Activated CD8-positive, alpha-beta memory T cell treated with anti-CD3 and anti-CD28 coated beads, Interleukin-2, amount 50 U/mL, for 1 hour (primary cell): ENCODE results near the gene WTIP.
"Not testable (repeated sequence)": the region's sequence is repeated elsewhere in the genome, so short reads cannot be mapped to it uniquely, and the experiment has no call there.

ENCODE experiments used
- DNase-seq: peaks from one replicate; pipeline ENCODE4 v3.0.0-alpha.2; 2020; ENCODE audit errors: extremely low read depth

The WTIP gene

DNA sequence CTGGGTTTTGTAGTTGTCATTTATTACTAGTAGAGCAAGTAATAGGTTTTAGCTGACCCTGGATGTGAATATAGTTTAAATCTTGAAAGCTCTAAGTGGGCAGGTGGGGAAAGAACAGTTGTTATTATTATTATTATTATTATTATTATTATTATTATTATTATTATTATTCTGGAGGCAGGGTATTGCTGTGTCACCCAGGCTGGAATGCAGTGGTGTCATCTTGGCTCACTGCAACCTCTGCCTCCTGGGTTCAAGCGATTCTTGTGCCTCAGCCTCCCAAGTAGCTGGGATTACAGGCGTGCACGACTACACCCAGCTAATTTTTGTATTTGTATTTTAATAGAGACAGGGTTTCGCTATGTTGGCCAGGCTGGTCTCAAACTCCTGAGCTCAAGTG lies 3.1 kb upstream of the WTIP start:
- not testable (repeated sequence) for DNase-seq

DNA sequence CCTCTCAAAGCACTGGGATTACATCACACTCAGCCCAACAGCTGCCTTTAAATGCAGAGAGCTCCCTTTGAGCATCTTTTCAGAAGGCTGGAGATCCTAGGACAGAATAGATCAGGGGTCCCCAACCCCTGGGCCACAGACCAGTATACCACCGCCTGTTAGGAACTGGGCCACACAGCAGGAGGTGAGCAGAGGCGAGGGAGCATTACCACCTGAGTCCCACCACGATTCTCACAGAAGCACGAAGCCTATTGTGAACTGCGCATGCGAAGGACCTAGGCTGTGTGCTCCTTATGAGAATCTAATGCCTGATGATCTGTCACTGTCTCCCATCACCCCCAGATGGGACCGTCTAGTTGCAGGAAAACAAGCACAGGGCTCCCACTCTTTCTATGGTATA lies 2.2 kb upstream of the WTIP start:
- no peak for DNase-seq

DNA sequence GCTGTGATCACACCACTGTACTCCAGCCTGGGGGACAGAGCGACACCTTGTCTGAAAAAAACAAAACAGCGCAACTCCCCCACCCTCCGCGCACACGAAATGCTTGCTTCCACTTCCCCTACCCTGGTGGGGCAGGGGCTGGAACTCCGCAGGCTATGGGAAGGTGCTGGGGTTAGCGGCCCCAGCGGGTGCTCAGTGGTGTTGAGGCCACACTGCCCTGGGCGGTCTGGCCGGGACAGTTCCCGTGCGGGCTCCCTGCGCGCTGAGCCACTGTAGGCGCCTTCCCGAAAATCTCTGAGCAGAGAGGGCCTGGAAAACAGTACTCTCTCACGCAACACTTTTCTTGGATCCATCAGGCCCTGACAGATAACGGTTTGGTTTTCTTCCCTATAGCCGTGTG lies 1.1 kb upstream of the WTIP start:
- DNase-seq: no peak

DNA sequence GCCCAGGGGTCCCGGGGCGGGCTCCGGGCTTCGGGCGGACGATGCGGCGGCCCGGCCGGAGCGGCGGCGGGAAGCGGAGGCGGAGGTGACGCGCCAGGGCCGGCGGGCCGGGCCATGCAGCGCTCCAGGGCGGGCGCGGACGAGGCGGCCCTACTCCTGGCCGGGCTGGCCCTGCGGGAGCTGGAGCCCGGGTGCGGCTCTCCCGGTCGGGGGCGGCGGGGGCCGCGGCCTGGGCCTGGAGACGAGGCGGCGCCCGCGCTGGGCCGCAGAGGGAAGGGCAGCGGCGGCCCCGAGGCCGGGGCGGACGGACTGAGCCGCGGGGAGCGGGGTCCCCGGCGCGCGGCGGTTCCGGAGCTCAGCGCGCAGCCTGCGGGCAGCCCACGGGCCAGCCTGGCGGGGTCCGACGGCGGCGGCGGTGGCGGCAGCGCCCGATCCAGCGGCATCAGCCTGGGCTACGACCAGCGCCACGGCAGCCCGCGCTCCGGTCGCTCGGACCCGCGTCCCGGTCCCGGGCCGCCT lies 362 bp downstream of the WTIP start:
- no peak for DNase-seq

DNA sequence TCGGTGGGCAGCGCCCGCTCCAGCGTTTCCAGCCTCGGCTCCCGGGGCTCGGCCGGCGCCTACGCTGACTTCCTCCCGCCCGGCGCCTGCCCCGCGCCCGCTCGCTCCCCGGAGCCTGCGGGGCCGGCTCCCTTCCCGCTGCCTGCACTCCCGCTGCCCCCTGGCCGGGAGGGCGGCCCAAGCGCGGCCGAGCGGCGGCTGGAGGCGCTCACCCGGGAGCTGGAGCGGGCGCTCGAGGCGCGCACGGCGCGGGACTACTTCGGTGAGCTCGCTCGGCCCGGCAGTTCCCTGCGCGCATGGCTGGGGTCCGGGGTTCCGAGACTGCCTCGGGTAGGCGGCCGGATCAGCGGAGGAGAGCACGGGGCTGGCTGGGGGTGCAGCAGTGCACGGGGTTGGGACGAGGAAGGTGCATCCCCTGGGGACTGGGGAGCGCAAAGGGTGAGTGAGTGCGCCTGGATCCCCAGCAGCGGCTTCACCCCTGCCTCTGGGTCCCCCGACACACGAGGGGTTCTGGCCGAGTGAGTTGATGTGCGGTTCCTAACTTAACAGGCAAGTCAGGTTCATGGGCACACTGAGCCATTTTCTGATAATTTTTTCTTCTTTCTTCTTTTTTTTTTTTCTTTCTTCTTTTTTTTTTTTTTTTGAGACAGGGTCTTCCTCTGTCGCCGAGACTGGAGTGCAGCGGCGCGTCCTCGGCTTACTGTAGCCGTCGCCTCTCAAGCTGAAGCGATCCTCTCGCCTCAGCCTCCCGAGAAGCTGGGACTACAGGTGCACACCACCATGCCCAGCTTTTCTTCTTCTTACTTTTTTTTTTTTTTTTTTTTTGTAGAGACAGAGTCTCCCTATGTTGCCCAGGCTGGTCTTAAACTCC lies 1.1 kb downstream of the WTIP start:
- DNase-seq: no peak

DNA sequence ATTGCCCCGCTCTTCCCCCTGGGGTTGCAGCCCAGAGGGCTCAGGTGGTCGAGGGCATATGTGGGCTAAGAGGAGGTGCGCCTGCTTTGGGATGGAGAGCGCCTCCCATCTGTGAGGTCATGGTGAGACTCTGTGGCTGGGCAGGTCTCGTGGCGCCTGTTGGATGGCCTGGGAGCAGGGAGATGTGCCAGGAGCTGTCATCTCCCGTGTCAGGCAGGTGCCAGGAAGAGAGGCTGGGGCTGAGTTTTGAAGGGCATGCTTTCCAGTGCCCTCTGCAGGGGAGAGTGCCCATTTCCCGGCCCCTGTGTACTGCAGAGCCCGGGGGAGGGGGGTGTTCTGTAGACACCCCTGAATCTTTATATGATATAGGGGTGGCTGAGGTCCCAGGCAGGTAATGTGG lies 2.8 kb downstream of the WTIP start:
- no peak for DNase-seq

DNA sequence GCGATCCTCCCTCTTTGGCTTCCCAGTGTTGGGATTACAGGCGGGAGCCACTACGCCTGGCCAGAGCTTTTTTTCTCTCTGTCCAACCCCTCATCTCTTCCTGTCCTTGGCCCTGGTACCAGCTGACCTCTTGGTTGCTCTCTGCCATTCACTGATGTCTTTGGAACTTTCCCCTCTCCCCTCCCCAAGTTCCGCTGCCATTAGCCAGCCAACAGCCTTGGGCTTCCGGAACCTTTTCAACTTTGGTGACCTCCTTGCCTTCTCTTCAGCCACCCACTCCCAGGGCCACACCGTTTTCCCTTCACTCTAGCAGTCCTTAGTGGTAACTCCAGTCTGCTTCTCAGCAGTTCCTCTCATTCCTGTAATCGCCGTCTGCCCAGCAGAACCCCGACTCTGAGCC lies 4.3 kb downstream of the WTIP start:
- no peak for DNase-seq

DNA sequence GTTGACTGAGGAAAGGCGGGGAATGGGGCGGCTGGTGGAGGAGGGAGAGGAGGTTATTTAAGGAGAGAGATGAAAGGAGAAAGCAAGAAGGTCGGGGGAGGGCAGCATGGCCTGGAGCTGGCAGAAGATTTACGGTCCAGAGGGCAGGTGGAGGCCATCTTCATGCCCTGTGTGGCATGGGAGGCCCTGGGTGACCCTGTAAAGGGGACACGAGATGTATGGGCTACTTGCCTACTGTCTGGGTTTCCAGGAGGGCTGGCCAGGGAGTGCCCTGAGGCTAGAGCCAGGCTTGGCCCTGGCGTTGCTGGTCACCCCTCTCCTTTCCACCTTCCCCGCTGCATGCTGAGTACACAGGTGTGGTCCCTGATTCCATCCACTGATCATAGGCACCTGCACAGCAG lies 6.1 kb downstream of the WTIP start:
- DNase-seq: no peak

DNA sequence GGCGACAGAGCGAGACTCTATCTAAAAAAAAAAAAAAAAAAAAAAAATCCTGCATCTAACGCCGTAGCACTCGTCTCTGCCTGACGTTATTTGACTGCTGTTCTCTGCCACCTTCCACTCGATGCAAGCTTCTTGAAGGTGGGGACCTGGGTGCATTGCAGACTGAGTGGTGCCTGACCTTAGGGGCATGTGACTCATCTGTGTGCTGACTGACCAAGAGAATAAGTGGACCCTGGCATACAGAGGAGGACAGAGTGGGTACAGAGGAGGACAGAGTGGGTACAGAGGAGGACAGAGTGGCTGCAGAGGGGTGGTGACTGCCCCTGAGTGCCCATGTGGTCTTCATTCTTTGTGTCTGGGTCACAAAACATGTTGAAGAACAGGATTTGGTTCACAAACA lies 7.6 kb downstream of the WTIP start:
- DNase-seq: no peak

DNA sequence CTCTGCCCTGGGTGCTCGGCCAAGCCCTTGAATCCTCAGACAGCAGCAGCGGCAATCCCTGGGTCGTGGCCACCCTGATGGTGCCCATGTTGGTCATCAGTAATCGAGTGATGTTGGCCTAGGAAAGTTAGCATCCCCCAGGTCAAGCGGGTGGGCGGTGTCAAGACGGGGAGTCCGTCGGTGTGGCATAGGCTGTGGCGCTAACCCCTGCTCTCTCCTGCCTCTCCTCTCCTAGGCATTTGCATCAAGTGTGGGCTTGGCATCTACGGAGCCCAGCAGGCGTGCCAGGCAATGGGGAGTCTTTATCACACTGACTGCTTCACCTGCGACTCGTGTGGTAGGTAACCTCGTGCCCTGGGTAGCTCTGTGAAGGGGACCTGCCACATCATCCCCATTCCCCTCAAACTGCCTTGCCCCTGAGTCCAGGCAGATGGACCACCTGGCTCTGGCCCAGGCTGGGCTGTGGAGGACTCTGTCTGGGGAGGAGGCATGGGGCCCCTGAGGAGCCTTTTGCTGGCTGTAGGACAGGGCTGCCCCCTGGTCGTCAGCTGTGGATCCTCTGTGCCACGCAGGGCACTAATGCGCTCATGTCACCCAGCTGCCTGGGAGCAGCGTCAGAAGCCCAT lies 8.7 kb downstream of the WTIP start:
- DNase-seq: no peak

DNA sequence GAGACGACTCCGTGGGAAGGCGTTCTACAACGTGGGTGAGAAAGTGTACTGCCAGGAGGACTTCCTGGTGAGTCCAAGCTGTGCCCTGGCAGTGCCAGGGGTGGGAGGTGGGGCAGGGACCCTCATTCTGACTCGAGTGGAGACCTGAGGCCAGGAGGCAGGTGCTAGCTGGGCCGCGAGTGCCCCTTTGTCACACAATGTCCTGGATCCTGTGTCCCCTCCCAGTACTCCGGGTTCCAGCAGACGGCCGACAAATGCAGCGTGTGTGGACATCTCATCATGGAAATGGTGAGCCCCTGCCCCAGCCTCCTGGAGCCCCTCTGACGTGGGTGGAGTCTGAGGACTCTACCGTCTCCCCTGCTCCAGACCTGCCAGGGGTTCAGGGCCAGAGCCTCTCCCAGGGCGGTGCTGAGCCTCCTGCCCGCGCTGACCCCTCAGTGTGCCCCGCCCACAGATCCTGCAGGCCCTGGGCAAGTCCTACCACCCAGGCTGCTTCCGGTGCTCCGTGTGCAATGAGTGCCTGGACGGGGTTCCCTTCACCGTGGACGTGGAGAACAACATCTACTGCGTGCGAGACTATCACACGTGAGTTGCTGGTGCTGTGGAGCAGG lies 11.6 kb downstream of the WTIP start:
- DNase-seq: no peak

DNA sequence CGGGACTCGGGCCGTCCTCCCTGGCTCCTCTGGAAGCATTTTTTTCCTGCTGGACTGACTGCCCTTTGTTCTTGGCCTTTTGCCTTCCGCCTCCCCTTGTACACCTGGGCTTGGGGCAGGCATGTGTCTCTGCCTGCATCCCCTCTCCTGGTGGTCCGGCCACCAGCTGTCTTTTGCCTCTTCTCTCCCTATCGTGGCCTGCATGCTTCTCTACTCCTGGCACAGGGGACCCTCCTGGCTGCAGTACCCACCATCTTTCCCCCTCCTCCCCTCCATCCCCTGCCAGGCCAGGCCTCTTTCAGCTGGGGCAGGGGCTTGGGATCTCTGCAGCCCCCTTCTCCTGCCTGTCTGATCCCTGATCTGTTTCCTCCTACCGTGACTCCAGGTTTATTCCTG lies 12.1 kb downstream of the WTIP start:
- no peak for DNase-seq

DNA sequence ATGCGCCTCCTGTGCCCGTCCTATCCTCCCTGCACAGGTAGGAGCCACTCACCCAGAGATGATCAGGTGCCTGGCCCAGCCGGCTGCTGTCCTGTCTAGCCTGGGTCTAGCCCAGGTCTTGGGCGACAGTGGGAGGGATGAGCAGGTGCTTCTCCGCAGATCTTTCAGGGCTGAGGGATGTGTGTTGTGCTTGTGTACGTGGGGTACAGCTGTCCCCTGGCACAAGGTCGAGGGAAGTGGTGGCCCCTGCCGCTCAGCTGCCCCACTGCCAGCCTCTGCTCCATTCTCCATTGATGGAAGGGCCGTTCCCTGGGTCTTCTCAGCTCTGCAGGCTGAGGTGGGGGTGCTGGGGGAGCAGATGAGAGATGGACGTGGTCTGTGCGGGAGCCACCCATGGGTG lies 13.0 kb downstream of the WTIP start:
- no peak for DNase-seq

DNA sequence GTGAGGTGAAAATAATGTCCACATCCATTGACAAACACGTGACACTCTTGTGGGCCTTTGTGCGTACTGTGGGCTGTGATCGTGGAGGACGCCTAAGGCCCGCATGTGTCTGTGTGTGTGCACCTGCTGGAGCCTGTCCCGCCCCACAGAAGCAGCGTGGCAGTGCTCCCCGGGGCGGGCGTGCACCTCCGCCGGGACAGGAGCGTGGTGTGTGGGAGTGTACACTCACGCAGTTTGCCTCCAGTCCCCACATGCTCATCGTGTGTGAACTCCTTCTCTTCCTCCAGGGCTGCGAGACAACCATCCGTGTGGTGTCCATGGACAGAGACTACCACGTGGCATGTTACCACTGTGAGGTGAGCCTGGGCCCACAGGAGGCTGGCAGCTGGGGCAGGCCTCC lies 13.9 kb downstream of the WTIP start:
- no peak for DNase-seq

DNA sequence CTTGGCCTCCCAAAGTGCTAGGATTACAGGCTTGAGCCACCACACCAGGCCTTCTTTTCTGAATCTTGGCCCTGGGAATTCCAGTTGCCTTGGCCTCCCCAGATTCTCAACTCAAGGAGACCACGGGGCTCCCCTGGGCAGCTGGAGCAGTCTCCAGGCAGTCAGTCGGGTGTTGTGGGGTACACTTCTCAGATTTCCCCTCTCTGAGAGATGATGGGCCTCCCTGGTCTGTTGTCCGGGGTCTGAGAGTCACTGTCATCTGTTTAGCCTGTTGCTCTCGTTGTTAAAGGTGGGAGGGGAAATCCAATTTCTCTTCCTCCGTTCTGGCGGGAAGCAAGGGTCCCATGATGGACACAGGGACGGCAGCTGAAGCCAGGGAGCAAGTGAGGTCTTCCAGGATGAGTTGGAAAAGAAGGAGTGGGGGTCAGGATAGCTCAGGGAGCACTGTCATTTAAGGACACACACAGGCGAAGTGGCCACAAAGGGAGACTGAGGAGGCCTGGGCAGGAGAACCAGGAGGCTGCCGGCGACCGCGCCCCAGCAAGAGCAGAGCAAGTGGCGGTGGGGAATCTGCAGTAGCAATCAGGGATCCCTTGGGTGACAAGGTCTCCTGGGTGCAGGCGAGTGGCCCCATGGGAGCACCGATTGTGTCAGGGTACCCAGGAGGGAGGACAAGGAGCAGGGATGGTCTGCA lies 15.7 kb downstream of the WTIP start:
- no peak for DNase-seq

DNA sequence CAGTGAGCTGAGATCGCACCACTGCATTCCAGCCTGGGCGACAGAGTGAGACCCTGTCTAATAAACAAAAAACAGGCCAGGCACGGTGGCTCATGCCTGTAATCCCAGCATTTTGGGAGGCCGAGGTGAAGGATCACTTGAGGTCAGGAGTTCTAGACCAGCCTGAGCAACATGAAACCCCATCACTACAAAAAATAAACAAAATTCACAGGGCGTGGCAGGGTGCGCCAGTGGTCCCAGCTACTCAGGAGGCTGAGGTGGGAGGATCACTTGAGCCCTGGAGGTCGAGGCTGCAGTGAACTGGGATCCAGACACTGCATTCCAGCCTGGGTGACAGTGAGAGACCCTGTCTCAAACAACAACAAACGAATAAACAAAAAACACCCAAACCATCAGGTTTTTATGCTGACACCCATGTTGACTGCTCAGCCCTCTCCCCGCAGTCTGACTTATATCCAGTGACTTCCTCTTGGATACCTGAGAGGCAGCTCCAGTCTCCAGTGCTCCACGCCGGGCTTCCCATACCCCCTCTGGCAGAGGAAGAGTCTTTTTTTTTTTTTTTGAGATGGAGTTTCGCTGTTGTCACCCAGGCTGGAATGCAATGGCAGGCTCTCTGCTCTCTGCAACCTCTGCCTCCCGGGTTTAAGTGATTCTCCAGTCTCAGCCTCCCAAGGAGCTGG lies 17.7 kb downstream of the WTIP start:
- DNase-seq: no peak

DNA sequence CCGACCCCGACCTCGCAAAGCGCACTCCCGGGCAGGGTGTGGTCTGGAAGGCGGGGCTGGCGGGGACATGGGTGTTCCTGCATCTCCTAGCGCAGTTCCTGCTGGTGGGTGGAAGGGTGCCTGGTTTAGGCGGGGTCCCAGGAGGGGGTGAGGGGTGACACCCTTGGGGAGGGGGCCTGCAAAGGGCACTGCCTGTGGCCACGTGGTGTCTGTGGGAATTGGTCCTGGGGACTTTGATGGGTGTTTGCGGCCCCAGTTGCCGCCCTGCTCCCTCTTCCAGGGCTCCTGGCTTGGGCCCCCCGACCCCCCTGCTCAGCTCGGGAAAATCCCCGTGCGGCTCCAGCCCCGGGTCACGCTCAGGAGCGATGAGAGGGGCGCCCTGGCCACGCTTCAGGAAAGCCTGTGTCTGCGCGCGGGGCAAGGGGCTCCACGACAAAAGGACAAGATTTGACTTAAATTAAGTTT lies 19.1 kb downstream of the WTIP start:
- DNase-seq: no peak

DNA sequence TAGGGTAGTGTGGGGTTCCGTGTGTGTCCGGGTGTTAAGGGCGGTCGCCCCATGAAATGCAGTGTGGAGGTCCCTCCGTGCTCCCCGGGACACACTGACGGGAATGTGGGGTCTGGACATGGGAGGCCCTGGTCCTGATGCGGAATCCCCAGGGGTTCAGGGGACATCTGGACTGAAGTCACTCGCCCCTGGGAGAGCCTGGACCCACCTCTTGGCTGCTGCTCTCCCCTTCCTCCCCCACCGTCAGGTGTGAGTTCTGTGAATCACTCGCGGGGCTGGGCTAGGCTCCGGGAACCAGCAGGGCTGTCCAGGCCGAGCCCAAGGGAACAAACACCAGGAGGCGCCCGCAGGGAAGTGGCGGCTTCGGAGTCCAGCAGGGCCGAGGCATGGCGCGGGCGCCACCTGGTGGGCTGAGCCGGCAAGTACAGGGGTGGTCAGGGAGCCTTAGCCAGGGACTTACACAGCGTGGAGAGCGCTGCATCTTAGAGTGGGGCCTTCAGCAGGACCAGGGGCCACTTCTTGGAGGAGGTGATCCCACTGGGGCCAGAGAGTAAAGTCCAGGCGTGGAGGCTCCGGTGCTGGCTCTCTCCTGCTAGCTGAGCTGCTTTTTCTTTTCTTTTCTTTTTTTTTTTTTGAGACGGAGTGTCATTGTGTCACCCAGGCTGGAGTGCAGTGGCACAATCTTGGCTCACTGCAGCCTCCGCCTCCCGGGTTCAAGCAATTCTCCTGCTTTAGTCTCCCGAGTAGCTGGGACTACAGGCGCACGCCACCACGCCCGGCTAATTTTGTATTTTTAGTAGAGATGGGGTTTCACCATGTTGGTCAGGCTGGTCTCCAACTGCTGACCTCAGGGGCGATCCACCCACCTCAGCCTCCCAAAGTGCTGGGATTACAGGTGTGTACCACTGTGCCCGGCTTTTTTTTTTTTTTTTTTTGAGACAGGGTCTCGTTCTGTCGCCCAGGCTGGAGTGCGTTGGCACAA lies 20.1 kb downstream of the WTIP start:
- peak; percentile 36 for DNase-seq

DNA sequence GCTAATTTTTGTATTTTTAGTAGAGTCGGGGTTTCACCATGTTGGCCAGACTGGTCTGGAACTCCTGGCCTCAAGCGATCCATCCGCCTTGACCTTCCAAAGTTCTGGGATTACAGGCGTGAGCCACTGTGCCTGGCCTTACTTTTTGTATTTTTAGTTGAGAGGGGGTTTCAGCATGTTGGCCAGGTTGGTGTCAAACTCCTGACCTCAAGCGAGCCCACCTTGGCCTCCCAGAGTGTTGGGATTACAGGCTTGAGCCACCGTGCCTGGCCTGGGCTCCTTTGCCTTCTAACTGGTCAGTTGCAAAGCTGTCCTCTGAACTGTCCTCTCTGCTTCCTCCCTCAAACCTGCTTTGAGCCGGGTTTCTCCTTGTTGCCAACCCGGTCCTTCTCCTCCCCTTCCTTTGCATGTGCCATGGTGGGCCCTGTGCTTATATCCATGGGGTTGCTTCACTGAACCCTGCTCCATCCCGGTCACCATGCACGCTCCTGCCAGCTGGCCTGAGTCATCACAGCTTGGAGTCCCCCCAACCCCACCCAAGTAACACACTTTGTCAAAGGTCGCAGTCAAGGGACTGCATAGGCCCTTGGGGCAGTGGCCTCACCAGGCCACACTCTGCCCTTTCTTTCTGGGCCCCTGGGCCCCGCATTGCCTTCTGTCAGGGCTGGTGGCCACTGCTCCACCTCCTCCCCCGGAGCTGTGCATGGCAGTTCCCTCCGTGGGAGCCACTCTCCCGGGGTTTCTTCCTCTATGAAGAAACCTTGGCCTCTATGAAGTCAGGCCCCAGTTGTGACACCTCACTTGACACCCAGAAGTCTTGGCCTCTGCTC lies 21.2 kb downstream of the WTIP start:
- no peak for DNase-seq
